Activated naive CD8-positive, alpha-beta T cell (primary cell): ENCODE data around the gene KDM5B.
A peak's percentile ranks its signal among the peaks of the same experiment; 100 is the strongest.
"Not testable (repeated sequence)": the region's sequence is repeated elsewhere in the genome, so short reads cannot be mapped to it uniquely, and the experiment has no call there.

Experiments
- H3K27ac Mint-ChIP-seq: one replicate; pipeline ENCODE4 v1.8.0; 2021; ENCODE audit warnings: mixed read lengths
- H3K27me3 Mint-ChIP-seq: one replicate; pipeline ENCODE4 v1.8.0; 2021; ENCODE audit warnings: mixed read lengths
- H3K36me3 Mint-ChIP-seq: one replicate; pipeline ENCODE4 v1.8.0; 2021; ENCODE audit warnings: mixed read lengths
- H3K4me1 Mint-ChIP-seq: one replicate; pipeline ENCODE4 v1.8.0; 2021; ENCODE audit warnings: low read depth, mixed read lengths
- H3K4me3 Mint-ChIP-seq: one replicate; pipeline ENCODE4 v1.8.0; 2021; ENCODE audit warnings: mild to moderate bottlenecking, mixed read lengths
- H3K9me3 Mint-ChIP-seq: one replicate; pipeline ENCODE4 v1.8.0; 2021; ENCODE audit warnings: low read depth, mixed read lengths

The KDM5B gene

GRCh38 chr1:202725526-202725925 is 82.7 kb downstream of the KDM5B start:
- Mint-ChIP-seq H3K4me3 (no peak overlapping the region), H3K27me3 (no peaks in the 10 kb centered on the region), H3K4me1 (no peaks in the 10 kb centered on the region), H3K9me3 (no peaks in the 10 kb centered on the region), H3K36me3 (peaks cover 2% of the 10 kb centered on the region), H3K27ac (no peak overlapping the region)

DNA sequence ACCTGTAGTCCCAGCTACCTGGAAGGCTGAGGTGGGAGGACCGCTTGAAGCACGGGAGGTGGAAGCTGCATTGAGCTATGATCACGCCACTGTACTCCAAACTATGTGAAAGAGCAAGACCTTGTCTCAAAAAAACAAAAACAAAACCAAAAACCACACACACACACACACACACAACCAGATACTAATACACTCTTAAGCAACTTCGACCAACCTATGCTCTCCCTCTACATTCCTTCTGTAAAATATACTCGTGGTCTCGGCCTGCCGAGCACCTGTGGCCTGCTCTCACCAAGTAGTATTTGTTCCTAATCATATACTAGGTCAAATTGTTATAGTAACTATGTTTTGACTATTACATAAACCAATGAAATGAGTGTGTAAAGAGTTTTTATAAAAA is 84.5 kb downstream of the KDM5B start:
- H3K27ac Mint-ChIP-seq, result peak overlapping the region; percentile 34
- no peak overlapping the region for H3K4me3 Mint-ChIP-seq
- peaks cover 2% of the 10 kb centered on the region for H3K36me3 Mint-ChIP-seq
- H3K9me3 Mint-ChIP-seq, result no peaks in the 10 kb centered on the region
- peaks cover 2% of the 10 kb centered on the region for H3K4me1 Mint-ChIP-seq
- no peaks in the 10 kb centered on the region for H3K27me3 Mint-ChIP-seq

DNA sequence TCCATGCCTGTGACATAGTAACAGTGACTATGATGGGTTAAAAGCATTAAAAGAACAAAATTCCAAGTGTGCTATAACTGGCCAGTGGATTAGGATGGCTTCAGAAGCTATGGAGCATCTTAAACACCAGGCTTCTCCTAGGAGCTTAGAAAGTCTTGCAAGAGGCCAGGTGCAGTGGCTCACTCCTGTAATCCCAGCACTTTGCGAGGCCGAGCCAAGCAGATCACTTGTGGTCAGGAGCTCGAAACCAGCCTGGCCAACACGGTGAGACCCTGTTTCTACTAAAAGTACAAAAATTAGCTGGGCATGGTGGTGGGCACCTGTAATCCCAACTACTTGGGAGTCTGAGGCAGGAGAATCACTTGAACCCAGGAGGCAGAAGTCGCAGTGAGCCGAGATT is 85.2 kb downstream of the KDM5B start:
- H3K4me1 Mint-ChIP-seq, H3K36me3 Mint-ChIP-seq, H3K9me3 Mint-ChIP-seq, H3K27ac Mint-ChIP-seq, H3K4me3 Mint-ChIP-seq, H3K27me3 Mint-ChIP-seq: not testable (repeated sequence)

DNA sequence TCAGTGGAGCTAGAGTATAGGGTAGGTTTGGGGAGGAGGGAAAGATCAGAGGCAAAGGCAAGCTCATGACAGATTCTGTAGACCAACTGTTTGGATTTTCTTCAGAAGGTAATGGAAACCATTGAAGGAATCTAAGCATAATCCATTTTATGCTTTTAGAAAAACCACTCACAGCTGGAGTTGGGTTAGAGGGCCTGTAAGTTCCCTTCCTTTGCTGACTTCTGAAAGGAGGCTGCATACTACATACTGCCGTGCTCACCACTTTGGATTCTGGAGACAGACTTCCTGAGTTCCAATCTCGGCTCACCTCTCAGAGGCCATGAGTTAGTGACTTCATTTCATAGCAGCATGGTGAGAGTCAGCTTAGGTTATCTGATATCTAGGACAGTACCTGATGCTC is 91.6 kb downstream of the KDM5B start:
- peaks cover 9% of the 10 kb centered on the region for H3K27me3 Mint-ChIP-seq
- no peaks in the 10 kb centered on the region for H3K9me3 Mint-ChIP-seq
- peaks cover 2% of the 10 kb centered on the region for H3K4me1 Mint-ChIP-seq
- no peak overlapping the region for H3K27ac Mint-ChIP-seq
- no peak overlapping the region for H3K4me3 Mint-ChIP-seq
- H3K36me3 Mint-ChIP-seq, result no peaks in the 10 kb centered on the region

- H3K4me1 Mint-ChIP-seq, H3K4me3 Mint-ChIP-seq, H3K27ac Mint-ChIP-seq, H3K9me3 Mint-ChIP-seq, H3K36me3 Mint-ChIP-seq: not testable (repeated sequence)
- H3K27me3 Mint-ChIP-seq, result peaks cover 15% of the 10 kb centered on the region
These were observed 94.0 kb downstream of the KDM5B start for GRCh38 chr1:202714202-202714601.

- Mint-ChIP-seq H3K27me3 (peaks cover 17% of the 10 kb centered on the region), H3K4me3 (no peak overlapping the region), H3K36me3 (no peaks in the 10 kb centered on the region), H3K4me1 (peaks cover 3% of the 10 kb centered on the region), H3K9me3 (no peaks in the 10 kb centered on the region), H3K27ac (no peak overlapping the region)
These were observed 95.1 kb downstream of the KDM5B start for GRCh38 chr1:202713110-202713509.

DNA sequence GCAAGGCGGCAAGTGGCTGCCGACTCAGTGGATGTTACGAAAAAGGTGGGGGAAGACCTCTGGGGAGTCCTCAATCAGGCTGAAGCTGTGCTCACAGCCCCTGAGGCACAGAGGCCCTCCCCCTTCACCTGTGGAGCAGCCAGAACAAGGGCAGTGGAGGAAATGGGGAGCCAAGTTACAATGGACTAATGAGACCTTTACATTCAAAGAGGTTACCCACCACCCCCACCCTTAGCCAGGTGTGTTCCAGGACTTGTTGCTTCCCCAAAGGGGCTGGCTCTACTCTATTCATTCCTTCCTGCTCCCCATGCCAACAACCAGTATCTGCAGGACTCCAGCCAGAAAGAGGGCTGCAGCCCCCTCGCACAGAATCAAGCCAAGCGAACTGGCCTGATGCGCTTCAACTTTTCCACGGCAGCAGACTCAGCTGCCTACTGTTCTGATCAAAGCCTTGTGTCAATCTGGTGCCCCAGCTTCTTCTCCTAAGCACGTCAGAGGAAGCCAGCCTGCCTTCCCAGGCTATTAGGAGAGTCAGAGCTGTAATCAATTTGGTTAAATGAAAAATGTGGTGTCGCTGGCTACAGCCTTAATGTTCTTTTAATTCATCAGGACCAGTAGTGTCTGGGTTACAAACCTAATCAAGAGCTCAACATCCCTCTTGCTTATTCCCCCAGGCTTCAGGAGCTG is 96.1 kb downstream of the KDM5B start:
- Mint-ChIP-seq H3K4me1 (peaks cover 3% of the 10 kb centered on the region), H3K27ac (no peak overlapping the region), H3K36me3 (no peaks in the 10 kb centered on the region), H3K4me3 (no peak overlapping the region), H3K9me3 (no peaks in the 10 kb centered on the region), H3K27me3 (peaks cover 23% of the 10 kb centered on the region)

GRCh38 chr1:202710070-202711045 is 97.9 kb downstream of the KDM5B start, which contains the start of gene SYT2:
TSS of gene SYT2 (minus strand) at chr1:202710454. CDS start at chr1:202605772, 104,682 bp downstream.
- Mint-ChIP-seq H3K27ac (no peak within 1 kb of the TSS), H3K36me3 (no peaks in the 10 kb centered on the region), H3K27me3 (peaks cover 34% of the 10 kb centered on the region), H3K4me1 (peaks cover 3% of the 10 kb centered on the region), H3K4me3 (peak within 1 kb of the TSS; percentile 20), H3K9me3 (no peaks in the 10 kb centered on the region)

DNA sequence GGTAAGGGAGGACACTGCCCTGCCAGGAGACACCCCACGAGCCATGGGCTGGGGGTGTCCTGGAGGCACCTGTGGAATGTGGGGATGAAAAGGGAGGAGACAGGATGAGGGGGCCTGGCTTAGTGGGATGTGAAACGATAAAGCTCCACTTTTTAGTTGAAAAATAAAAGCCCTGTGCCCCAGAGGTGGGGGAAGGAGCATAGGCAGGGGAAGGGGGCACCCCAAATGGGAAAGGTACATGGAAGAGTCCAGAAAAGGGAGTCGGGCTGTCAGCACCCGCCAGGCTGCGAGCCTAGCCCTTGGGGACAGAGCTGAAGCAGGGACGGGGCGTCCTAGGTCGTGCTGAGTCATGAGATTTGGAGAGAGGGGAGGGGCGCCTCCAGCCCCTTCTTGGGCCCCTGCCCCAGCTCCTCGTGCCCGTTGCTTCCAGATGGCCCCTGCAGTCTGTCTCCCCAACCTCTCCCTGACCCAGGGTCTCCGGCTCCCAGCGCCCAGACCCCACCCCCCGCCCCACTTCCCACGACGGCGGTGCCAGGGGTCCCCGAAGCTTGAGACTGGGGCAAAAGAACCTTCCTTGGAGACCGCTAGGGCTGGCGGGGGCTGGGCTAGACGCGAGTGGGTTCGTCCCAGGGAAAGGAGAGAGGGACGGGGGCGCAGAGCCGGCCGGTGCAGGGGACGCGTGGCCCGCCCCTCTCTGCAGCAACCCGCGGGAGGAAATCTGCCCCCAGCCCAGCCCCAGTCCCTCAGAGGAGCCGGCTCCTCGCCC is 98.8 kb downstream of the KDM5B start:
- Mint-ChIP-seq H3K4me1 (peaks cover 3% of the 10 kb centered on the region), H3K36me3 (no peaks in the 10 kb centered on the region), H3K27ac (no peak overlapping the region), H3K27me3 (peaks cover 32% of the 10 kb centered on the region), H3K4me3 (peak overlapping the region; percentile 20), H3K9me3 (no peaks in the 10 kb centered on the region)

GRCh38 chr1:202708456-202709275 is 99.6 kb downstream of the KDM5B start:
- Mint-ChIP-seq H3K36me3 (no peaks in the 10 kb centered on the region), H3K27ac (no peak overlapping the region), H3K4me1 (peaks cover 3% of the 10 kb centered on the region), H3K27me3 (peaks cover 37% of the 10 kb centered on the region), H3K4me3 (no peak overlapping the region), H3K9me3 (no peaks in the 10 kb centered on the region)

- H3K4me1 Mint-ChIP-seq, result peaks cover 3% of the 10 kb centered on the region
- no peaks in the 10 kb centered on the region for H3K36me3 Mint-ChIP-seq
- H3K27ac Mint-ChIP-seq, result no peak overlapping the region
- H3K4me3 Mint-ChIP-seq, result no peak overlapping the region
- peaks cover 34% of the 10 kb centered on the region for H3K27me3 Mint-ChIP-seq
- no peaks in the 10 kb centered on the region for H3K9me3 Mint-ChIP-seq
These were observed 101.4 kb downstream of the KDM5B start for GRCh38 chr1:202706851-202707250.

GRCh38 chr1:202704601-202705000 is 103.6 kb downstream of the KDM5B start:
- Mint-ChIP-seq H3K36me3 (no peaks in the 10 kb centered on the region), H3K4me3 (no peak overlapping the region), H3K27ac (no peak overlapping the region), H3K9me3 (no peaks in the 10 kb centered on the region), H3K4me1 (peaks cover 3% of the 10 kb centered on the region), H3K27me3 (peaks cover 33% of the 10 kb centered on the region)

- peaks cover 31% of the 10 kb centered on the region for H3K27me3 Mint-ChIP-seq
- H3K4me1 Mint-ChIP-seq, result no peaks in the 10 kb centered on the region
- H3K36me3 Mint-ChIP-seq, result no peaks in the 10 kb centered on the region
- no peaks in the 10 kb centered on the region for H3K9me3 Mint-ChIP-seq
- no peak overlapping the region for H3K27ac Mint-ChIP-seq
- H3K4me3 Mint-ChIP-seq, result no peak overlapping the region
These were observed 105.0 kb downstream of the KDM5B start for GRCh38 chr1:202703191-202703590.

DNA sequence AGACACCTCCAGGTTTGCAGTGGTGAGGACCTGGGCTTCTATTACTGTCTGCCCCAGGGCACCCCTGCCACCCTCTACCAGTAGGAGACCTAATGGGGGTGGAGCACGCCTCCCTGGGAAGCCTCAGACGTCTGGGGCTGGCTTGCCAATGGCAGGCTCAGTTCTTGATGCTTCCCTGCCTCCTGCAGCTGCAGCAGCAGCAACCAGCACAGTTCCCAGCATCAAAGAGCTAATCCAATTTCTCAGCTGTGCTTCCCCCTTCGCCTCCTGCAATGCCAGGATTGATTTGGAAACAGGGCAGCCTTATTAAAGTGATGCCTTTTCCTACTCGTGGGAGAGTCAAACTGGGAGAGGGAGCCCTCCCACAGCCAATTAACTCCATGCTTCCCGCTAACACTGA is 106.1 kb downstream of the KDM5B start:
- H3K27ac Mint-ChIP-seq, result no peak overlapping the region

More for the DNA sequence above, 106.1 kb downstream of the KDM5B start:
- Mint-ChIP-seq H3K9me3 (no peaks in the 10 kb centered on the region), H3K36me3 (no peaks in the 10 kb centered on the region), H3K4me3 (no peak overlapping the region), H3K4me1 (no peaks in the 10 kb centered on the region), H3K27me3 (peaks cover 28% of the 10 kb centered on the region)
